Measurements from ENCODE around the gene PRKX.
"Not testable (repeated sequence)": the region's sequence is repeated elsewhere in the genome, so short reads cannot be mapped to it uniquely, and the experiment has no call there.

Gene PRKX

GRCh38 chrX:3697701-3698279 lies 15.7 kb downstream of the PRKX start:
- TF ChIP-seq CTCF (IDR thresholded peaks at IDR 0.05; ENCODE audit: extremely low read depth, missing control alignments): no peak

GRCh38 chrX:3697220-3697684 lies 16.2 kb downstream of the PRKX start:
- no peak for DNase-seq (ENCODE audit: low spot score)
- no peak for TF ChIP-seq CTCF (IDR thresholded peaks at IDR 0.05; ENCODE audit: extremely low read depth, missing control alignments)

More at GRCh38 chrX:3697701-3698279, 15.7 kb downstream of the PRKX start:
- DNase-seq (ENCODE audit: low spot score): no peak

GRCh38 chrX:3695536-3695935 lies 17.9 kb downstream of the PRKX start:
- TF ChIP-seq CTCF (IDR thresholded peaks at IDR 0.05; ENCODE audit: extremely low read depth, missing control alignments): no peak

GRCh38 chrX:3690140-3690539 lies 23.3 kb downstream of the PRKX start:
- DNase-seq (ENCODE audit: low spot score): no peak

More at GRCh38 chrX:3695536-3695935, 17.9 kb downstream of the PRKX start:
- DNase-seq (ENCODE audit: low spot score): no peak

GRCh38 chrX:3683236-3683635 lies 30.2 kb downstream of the PRKX start:
- DNase-seq (ENCODE audit: low spot score): not testable (repeated sequence)

More at GRCh38 chrX:3690140-3690539, 23.3 kb downstream of the PRKX start:
- no peak for TF ChIP-seq CTCF (IDR thresholded peaks at IDR 0.05; ENCODE audit: extremely low read depth, missing control alignments)

GRCh38 chrX:3680459-3680858 lies 33.0 kb downstream of the PRKX start:
- DNase-seq (ENCODE audit: low spot score): no peak
- TF ChIP-seq CTCF (IDR thresholded peaks at IDR 0.05; ENCODE audit: extremely low read depth, missing control alignments): no peak

GRCh38 chrX:3679669-3680068 lies 33.8 kb downstream of the PRKX start:
- no peak for TF ChIP-seq CTCF (IDR thresholded peaks at IDR 0.05; ENCODE audit: extremely low read depth, missing control alignments)
- DNase-seq (ENCODE audit: low spot score): no peak

GRCh38 chrX:3678328-3678727 lies 35.1 kb downstream of the PRKX start:
- no peak for TF ChIP-seq CTCF (IDR thresholded peaks at IDR 0.05; ENCODE audit: extremely low read depth, missing control alignments)
- DNase-seq (ENCODE audit: low spot score): no peak

Data from GM20000 (cell line).